Caco-2 (cell line): Measurements from ENCODE around the gene TCERG1L. TPM values are rescaled to one million over a fixed set of nuclear protein-coding genes. Genes with fewer than 3 reads are reported as not detected.

Source experiments
- BruUV-seq: library from RNA; stranded (reverse); fragments of 400-500 nt; replicated peaks from 2 replicates; lab custom pipeline; 2021; lab: Mats Ljungman, UMichigan
- CTCF ChIA-PET: fragments of 300-600 bp; sonication (Branson Sonifier 250); formaldehyde crosslinking; loops from one replicate; lab custom pipeline; 2022; ENCODE audit warnings: antibody characterized with exemption; lab: Charles Lee
- POLR2A ChIA-PET: fragments of 300-600 bp; sonication (Branson Sonifier 250); formaldehyde crosslinking; loops from one replicate; lab custom pipeline; 2022; ENCODE audit warnings: antibody characterized with exemption; lab: Charles Lee
- DNase-seq, 2 experiments: peaks; one replicate each; pipeline versions ENCODE4 v3.0.0 to v3.0.0-alpha.2; 2020 to 2022
- H3K27me3 ChIP-seq: replicated peaks from 2 replicates; pipeline ENCODE4 v1.6.0; 2011; ENCODE audit warnings: low read length; ENCODE audit not compliant: control insufficient read depth, insufficient read depth
- H3K36me3 ChIP-seq: 2 replicates; pipeline ENCODE4 v1.5.1; 2011; ENCODE audit warnings: low read length; ENCODE audit not compliant: control insufficient read depth, insufficient read depth
- H3K4me1 ChIP-seq: fragments of 250-450 bp; sonication (Bioruptor Pico); 2 replicates; pipeline ENCODE4 v1.5.1; 2020; ENCODE audit warnings: mild to moderate bottlenecking
- H3K4me3 ChIP-seq: 2 replicates; pipeline ENCODE4 v1.5.1; 2011; ENCODE audit warnings: low read depth, mild to moderate bottlenecking, control low read depth, low read length
- H3K9me3 ChIP-seq: fragments of 250-450 bp; sonication (Bioruptor Pico); 2 replicates; pipeline ENCODE4 v1.5.1; 2020; ENCODE audit warnings: mild to moderate bottlenecking, moderate library complexity
- H3K27ac Mint-ChIP-seq: one replicate; pipeline ENCODE4 v1.8.0; 2022; ENCODE audit warnings: mixed read lengths; ENCODE audit not compliant: unreplicated experiment
- H3K27me3 Mint-ChIP-seq: one replicate; pipeline ENCODE4 v1.8.0; 2022; ENCODE audit warnings: mixed read lengths; ENCODE audit not compliant: insufficient read depth, unreplicated experiment
- H3K36me3 Mint-ChIP-seq: one replicate; pipeline ENCODE4 v1.8.0; 2022; ENCODE audit warnings: mild to moderate bottlenecking, mixed read lengths; ENCODE audit not compliant: insufficient read depth, unreplicated experiment
- H3K4me1 Mint-ChIP-seq: one replicate; pipeline ENCODE4 v1.8.0; 2022; ENCODE audit warnings: low read depth, mixed read lengths; ENCODE audit not compliant: unreplicated experiment
- H3K4me3 Mint-ChIP-seq: one replicate; pipeline ENCODE4 v1.8.0; 2022; ENCODE audit warnings: mild to moderate bottlenecking, moderate library complexity, mixed read lengths; ENCODE audit not compliant: unreplicated experiment
- H3K9me3 Mint-ChIP-seq: one replicate; pipeline ENCODE4 v1.8.0; 2022; ENCODE audit warnings: mixed read lengths; ENCODE audit not compliant: unreplicated experiment
- CTCF ChIP-seq, 2 experiments: fragments of 200-600 bp in 1 of 2; IDR thresholded peaks; 1 replicate in 1 of 2; 2 replicates in 1 of 2; pipeline versions ENCODE4 v1.5.1 to v1.8.0; 2011 to 2022; ENCODE audit warnings: antibody characterized with exemption in 1 of 2, control low read depth in 1 of 2, inconsistent platforms in 1 of 2, low read depth in 1 of 2, low read length in 1 of 2, mild to moderate bottlenecking in 1 of 2, moderate library complexity in 1 of 2; ENCODE audit not compliant: insufficient read depth in 1 of 2, severe bottlenecking in 1 of 2, unreplicated experiment in 1 of 2
- intact Hi-C: fragments of 100-400 bp; cut with micrococcal nuclease; formaldehyde crosslinking; loops from one replicate; pipeline ENCODE4 v1.10.0; 2022; ENCODE audit not compliant: unreplicated experiment
- total RNA-seq: library from RNA; stranded (reverse); gene quantifications from 2 replicates; pipeline ENCODE4 v1.2.3, GENCODE V29; 2022

TCERG1L gene
- total RNA-seq, 1 experiment from 2014 or later: not detected

- no peak for DNase-seq
- Mint-ChIP-seq H3K27me3 (no peaks in the 10 kb centered on the region), H3K4me1 (no peaks in the 10 kb centered on the region), H3K27ac (no peak overlapping the region), H3K9me3 (no peaks in the 10 kb centered on the region), H3K4me3 (no peak overlapping the region), H3K36me3 (no peaks in the 10 kb centered on the region)
- H3K27me3 ChIP-seq: no peaks in the 10 kb centered on the region
- intact Hi-C loops: no loop called here
- no peaks in the 10 kb centered on the region for H3K4me1 ChIP-seq
- ChIA-PET POLR2A (no interaction called here), CTCF (no interaction called here)
- no peak overlapping the region for H3K4me3 ChIP-seq
- no TSS peak for BruUV-seq
- no peaks in the 10 kb centered on the region for H3K36me3 ChIP-seq
- TF ChIP-seq CTCF (IDR thresholded peaks at IDR 0.05; ENCODE audit: insufficient read depth in 1 of 2, low read depth in 1 of 2, low read length in 1 of 2, severe bottlenecking in 1 of 2, unreplicated experiment in 1 of 2): no peak
- H3K9me3 ChIP-seq: no peaks in the 10 kb centered on the region; the same call in 1 of the 2 replicates
Measured at GRCh38 chr10:131121511-131122035, 189.9 kb downstream of the TCERG1L start.

- H3K27me3 Mint-ChIP-seq: no peaks in the 10 kb centered on the region
- no TSS peak for BruUV-seq
- intact Hi-C loops: no loop called here
- no peaks in the 10 kb centered on the region for H3K4me1 Mint-ChIP-seq
- DNase-seq: no peak
- Histone ChIP-seq H3K27me3 (no peaks in the 10 kb centered on the region), H3K4me1 (no peaks in the 10 kb centered on the region), H3K36me3 (no peaks in the 10 kb centered on the region), H3K4me3 (no peak overlapping the region), H3K9me3 (no peaks in the 10 kb centered on the region; the same call in 1 of the 2 replicates)
- POLR2A ChIA-PET: no interaction called here
- no peak overlapping the region for H3K4me3 Mint-ChIP-seq
- CTCF ChIA-PET: no interaction called here
- H3K36me3 Mint-ChIP-seq: no peaks in the 10 kb centered on the region
- TF ChIP-seq CTCF (IDR thresholded peaks at IDR 0.05; ENCODE audit: insufficient read depth in 1 of 2, low read depth in 1 of 2, low read length in 1 of 2, severe bottlenecking in 1 of 2, unreplicated experiment in 1 of 2): no peak
- no peaks in the 10 kb centered on the region for H3K9me3 Mint-ChIP-seq
- no peak overlapping the region for H3K27ac Mint-ChIP-seq
Measured at GRCh38 chr10:131119626-131120355, 191.7 kb downstream of the TCERG1L start.

- Mint-ChIP-seq H3K27ac (no peak overlapping the region), H3K4me1 (no peaks in the 10 kb centered on the region), H3K27me3 (no peaks in the 10 kb centered on the region), H3K36me3 (no peaks in the 10 kb centered on the region), H3K9me3 (no peaks in the 10 kb centered on the region), H3K4me3 (no peak overlapping the region)
- Histone ChIP-seq H3K4me1 (no peaks in the 10 kb centered on the region), H3K9me3 (no peaks in the 10 kb centered on the region; the same call in 1 of the 2 replicates), H3K4me3 (no peak overlapping the region), H3K36me3 (no peaks in the 10 kb centered on the region), H3K27me3 (no peaks in the 10 kb centered on the region)
- no peak for TF ChIP-seq CTCF (IDR thresholded peaks at IDR 0.05; ENCODE audit: insufficient read depth in 1 of 2, low read depth in 1 of 2, low read length in 1 of 2, severe bottlenecking in 1 of 2, unreplicated experiment in 1 of 2)
- intact Hi-C loops: no loop called here
- no peak for DNase-seq
- ChIA-PET POLR2A (no interaction called here), CTCF (no interaction called here)
- BruUV-seq: no TSS peak
Measured at GRCh38 chr10:131117416-131118212, 193.9 kb downstream of the TCERG1L start.
